WI38 (cell line): ENCODE results near the gene MIS12.

Experiments used
- H3K4me3 ChIP-seq: 2 replicates; pipeline ENCODE4 v1.5.1; 2011; ENCODE audit warnings: low read depth, mild to moderate bottlenecking, control low read depth, low read length
- TF ChIP-seq, protein P1 (sequence below): IDR thresholded peaks from 2 replicates; pipeline ENCODE4 v1.5.1; 2012; ENCODE audit warnings: low read depth, mild to moderate bottlenecking, control low read depth, low read length

MIS12 gene

DNA sequence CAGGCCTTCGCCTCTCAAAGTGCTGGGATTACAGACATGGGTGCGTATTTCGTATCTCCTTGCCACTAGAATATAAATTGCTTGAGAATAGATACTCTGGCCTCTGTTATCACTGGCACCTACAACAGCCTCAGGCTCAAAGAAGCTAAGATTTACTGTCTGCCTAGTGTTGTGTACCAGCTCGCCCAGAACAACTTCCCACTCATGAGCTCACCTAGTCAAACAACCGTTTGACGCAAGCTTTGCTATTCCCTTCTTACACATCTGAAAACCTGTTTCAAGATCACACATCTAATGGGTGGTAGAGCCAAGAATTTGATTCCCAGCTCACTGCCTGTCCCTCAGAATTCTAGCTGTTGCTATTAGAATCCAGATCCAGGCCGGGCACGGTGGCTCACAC lies 24.4 kb downstream of the MIS12 start:
- no peak overlapping the region for H3K4me3 ChIP-seq
- TF ChIP-seq, protein P1, sequence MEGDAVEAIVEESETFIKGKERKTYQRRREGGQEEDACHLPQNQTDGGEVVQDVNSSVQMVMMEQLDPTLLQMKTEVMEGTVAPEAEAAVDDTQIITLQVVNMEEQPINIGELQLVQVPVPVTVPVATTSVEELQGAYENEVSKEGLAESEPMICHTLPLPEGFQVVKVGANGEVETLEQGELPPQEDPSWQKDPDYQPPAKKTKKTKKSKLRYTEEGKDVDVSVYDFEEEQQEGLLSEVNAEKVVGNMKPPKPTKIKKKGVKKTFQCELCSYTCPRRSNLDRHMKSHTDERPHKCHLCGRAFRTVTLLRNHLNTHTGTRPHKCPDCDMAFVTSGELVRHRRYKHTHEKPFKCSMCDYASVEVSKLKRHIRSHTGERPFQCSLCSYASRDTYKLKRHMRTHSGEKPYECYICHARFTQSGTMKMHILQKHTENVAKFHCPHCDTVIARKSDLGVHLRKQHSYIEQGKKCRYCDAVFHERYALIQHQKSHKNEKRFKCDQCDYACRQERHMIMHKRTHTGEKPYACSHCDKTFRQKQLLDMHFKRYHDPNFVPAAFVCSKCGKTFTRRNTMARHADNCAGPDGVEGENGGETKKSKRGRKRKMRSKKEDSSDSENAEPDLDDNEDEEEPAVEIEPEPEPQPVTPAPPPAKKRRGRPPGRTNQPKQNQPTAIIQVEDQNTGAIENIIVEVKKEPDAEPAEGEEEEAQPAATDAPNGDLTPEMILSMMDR: no peak

DNA sequence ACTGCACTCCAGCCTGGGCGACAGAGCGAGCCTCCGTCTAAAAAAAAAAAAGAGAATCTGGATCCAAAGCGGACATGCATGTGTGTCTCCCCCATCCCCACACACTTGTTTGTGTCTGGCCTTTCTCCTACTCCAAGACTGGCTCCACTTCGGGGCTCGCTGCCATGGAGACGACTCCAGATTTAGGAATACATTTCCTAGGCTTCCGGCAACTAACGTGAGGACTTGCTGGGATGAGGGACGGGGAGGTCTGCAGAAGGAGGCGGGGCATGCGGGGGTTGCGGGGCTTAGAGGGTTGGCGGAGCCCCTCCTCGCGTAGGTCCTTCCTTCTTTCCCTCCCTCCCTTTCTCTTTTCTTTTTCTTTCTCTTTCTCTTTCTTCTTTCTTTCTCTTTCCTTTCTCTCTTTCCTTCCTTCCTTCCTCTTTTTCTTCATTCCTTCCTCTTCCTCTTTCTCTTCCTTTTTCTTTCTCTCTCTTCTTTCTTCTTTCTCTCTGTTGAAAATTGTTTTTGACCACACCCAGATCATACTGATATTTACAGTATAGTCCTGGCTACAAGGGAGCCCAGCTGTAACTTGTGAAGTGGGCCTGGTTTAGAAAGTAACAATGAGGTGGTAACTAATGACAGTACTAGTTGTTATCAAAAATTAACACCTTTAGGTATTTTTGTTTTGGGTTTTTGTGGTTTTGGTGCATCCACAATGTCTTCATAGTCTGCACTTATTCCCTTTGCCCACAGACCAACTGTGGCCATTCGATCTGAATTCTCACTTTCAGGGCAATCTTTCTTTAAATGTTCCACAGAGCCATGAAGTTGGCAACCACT lies 25.2 kb downstream of the MIS12 start:
- TF ChIP-seq, protein P1: no peak
- no peak overlapping the region for H3K4me3 ChIP-seq

DNA sequence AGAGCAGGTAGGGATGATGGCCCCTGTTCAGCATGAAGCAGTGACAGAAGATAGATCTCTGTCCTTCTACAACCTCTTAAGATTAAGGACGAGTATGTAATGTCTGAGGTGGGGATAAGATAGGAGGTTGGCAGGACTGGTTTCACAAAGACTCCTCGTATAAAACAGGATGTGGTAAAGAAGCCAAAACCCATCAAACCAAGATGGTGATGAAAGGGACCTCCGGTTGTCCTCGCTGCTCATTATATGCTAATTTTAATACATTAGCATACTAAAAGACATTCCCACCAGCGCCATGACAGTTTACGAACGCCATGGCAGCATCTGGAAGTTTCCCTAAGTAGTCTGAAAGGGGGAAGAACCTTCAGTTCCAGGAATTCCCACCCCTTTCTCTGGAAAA lies 27.3 kb downstream of the MIS12 start:
- H3K4me3 ChIP-seq: no peak overlapping the region
- TF ChIP-seq, protein P1: no peak

DNA sequence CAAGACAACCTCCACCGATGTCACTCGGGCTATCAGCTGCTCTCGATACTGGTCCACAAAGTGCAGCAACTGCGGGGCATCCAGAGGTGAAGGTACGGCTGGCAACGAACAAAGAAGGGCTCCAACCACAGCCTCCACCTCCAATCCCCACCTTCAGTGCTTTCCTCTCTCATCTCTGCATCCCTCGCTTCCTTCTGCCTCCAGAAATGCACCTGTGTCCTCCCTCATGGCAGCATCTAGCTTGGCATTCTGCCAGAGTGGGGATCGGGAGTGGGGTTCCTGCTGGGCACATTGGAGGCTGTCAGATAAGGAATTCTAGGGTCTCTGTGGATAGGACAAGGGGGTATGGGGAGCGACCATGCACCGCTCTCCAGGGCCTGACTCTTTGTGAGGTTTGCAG lies 28.6 kb downstream of the MIS12 start:
- no peak overlapping the region for H3K4me3 ChIP-seq
- TF ChIP-seq, protein P1: no peak

DNA sequence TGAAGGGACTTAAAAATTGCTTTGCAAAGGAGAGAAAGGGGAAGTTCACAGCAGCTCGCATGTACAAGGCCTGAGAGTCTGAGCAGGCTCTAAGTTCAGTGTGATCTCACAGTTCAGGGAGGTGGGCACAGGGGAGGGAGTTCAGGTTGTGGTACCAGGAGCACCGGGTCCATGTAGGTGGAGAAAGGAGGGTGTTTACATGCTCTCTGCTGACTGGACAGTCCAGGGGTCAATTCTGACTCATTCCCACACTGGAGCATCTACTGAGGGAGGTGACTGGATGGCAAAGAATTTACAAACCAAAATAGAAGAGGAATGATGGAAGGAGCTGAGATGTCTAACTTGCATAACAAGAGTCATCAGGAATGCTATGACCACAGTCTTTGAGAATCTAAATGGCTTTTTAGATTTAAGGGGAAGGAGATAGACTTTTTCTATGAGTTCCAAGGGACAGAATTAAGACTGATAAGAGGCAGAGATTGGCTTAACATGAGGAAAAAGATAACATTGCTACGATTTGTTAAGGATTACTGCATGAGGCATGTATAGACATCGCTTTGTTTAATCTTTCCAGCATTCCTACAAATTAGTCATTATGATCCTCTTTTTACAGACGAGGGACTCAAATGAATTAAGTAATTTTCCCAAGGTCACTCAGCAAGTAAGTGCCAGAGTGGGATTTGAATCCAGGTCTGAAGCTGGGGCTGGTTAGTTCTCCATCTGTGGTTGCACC lies 29.9 kb downstream of the MIS12 start:
- no peak overlapping the region for H3K4me3 ChIP-seq
- TF ChIP-seq, protein P1: no peak

DNA sequence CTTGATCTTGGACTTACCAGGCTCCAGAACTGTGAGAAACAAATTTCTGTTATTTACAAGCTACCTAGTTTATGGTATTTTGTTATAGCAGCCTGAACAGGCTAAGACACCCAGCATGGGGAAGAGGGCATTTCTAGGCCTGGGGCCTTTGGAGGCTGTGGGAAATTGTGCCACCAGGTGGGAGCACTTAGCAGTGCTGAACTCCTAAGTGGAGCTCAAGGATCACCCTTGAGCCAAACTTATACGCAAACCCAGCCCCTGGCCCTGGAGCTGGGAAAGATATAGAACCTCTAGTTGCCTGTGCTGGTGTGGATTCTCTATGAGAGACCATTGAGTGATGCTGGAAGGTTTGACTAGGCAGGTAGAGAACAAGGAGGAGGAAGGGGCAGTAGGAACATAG lies 36.1 kb downstream of the MIS12 start:
- H3K4me3 ChIP-seq: no peak overlapping the region
- TF ChIP-seq, protein P1: no peak

DNA sequence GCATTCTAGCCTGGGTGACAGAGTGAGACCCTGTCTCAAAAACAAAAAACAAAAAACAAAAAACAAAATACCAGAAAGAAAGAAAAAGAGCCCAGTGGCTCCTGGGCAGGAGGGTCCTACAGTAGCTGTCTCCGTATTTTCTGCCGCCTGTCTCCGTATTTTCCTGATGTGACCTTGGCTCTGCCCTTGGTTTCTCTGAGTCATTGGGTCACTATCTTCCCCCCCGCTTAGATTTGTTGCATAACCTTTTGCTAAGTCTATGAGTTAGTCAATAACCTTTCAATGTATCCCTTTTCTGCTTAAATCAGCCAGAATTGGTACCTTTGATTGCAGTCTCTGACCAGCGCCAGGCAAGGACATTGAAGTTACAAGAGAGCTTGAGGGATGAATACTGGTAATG lies 36.9 kb downstream of the MIS12 start:
- TF ChIP-seq, protein P1: no peak

More for the DNA sequence above, 36.9 kb downstream of the MIS12 start:
- H3K4me3 ChIP-seq: no peak overlapping the region
